ENCODE measurements around the gene OTOA. TPM values are rescaled to one million over a fixed set of nuclear protein-coding genes. Genes with fewer than 3 reads are reported as not detected.

The OTOA gene
- total RNA-seq: not detected

- TF ChIP-seq CTCF (IDR thresholded peaks at IDR 0.05): no peak
- Histone ChIP-seq H3K9ac (ENCODE audit: low read depth in 2 of 2, low read length in 2 of 2) (no peak within 1 kb of the TSS), H3K4me3 (peak within 1 kb of the TSS; percentile 22), H3K27me3 (peaks cover 13% of the 10 kb centered on the region), H3K36me3 (no peaks in the 10 kb centered on the region), H3K27ac (no peak within 1 kb of the TSS), H3K9me3 (no peaks in the 10 kb centered on the region), H3K4me1 (no peaks in the 10 kb centered on the region)
- intact Hi-C loops (cut with DNase I): no loop called here
- DNase-seq: no peak
Measured at GRCh38 chr16:21663889-21664647, at the start of gene OTOA. OTOA (plus strand) TSS chr16:21663968; CDS start chr16:21678515, 14,547 bp downstream.

GRCh38 chr16:21614896-21615295 lies 48.9 kb upstream of the OTOA start:
- H3K9ac ChIP-seq (ENCODE audit: low read depth in 2 of 2, low read length in 2 of 2): no peak overlapping the region
- H3K9me3 ChIP-seq: no peaks in the 10 kb centered on the region
- TF ChIP-seq CTCF (IDR thresholded peaks at IDR 0.05): no peak
- H3K36me3 ChIP-seq: no peaks in the 10 kb centered on the region
- H3K27ac ChIP-seq: no peak overlapping the region
- intact Hi-C loops (cut with DNase I): no loop called here
- H3K4me1 ChIP-seq: peaks cover 11% of the 10 kb centered on the region
- no peaks in the 10 kb centered on the region for H3K27me3 ChIP-seq
- DNase-seq: no peak
- no peak overlapping the region for H3K4me3 ChIP-seq

- DNase-seq: no peak
- Histone ChIP-seq H3K4me1 (no peaks in the 10 kb centered on the region), H3K36me3 (no peaks in the 10 kb centered on the region), H3K9me3 (no peaks in the 10 kb centered on the region), H3K27ac (no peak overlapping the region), H3K4me3 (no peak overlapping the region), H3K9ac (ENCODE audit: low read depth in 2 of 2, low read length in 2 of 2) (no peak overlapping the region), H3K27me3 (no peaks in the 10 kb centered on the region)
- no peak for TF ChIP-seq CTCF (IDR thresholded peaks at IDR 0.05)
- intact Hi-C loops (cut with DNase I): no loop called here
Measured at GRCh38 chr16:21617607-21618006, 46.2 kb upstream of the OTOA start.

- TF ChIP-seq CTCF (IDR thresholded peaks at IDR 0.05): no peak
- intact Hi-C loops (cut with DNase I): no loop called here
- no peak for DNase-seq
Measured at GRCh38 chr16:21618281-21618680, 45.5 kb upstream of the OTOA start.

GRCh38 chr16:21619765-21620425 lies 43.9 kb upstream of the OTOA start:
- H3K9ac ChIP-seq (ENCODE audit: low read depth in 2 of 2, low read length in 2 of 2): no peak overlapping the region
- intact Hi-C loops (cut with DNase I): no loop called here
- no peaks in the 10 kb centered on the region for H3K36me3 ChIP-seq

More at GRCh38 chr16:21618281-21618680, 45.5 kb upstream of the OTOA start:
- Histone ChIP-seq H3K4me3 (no peak overlapping the region), H3K36me3 (no peaks in the 10 kb centered on the region), H3K9ac (ENCODE audit: low read depth in 2 of 2, low read length in 2 of 2) (no peak overlapping the region), H3K27me3 (no peaks in the 10 kb centered on the region), H3K9me3 (no peaks in the 10 kb centered on the region), H3K4me1 (no peaks in the 10 kb centered on the region), H3K27ac (no peak overlapping the region)

More at GRCh38 chr16:21619765-21620425, 43.9 kb upstream of the OTOA start:
- H3K4me1 ChIP-seq: no peaks in the 10 kb centered on the region
- H3K27ac ChIP-seq: no peak overlapping the region
- H3K9me3 ChIP-seq: no peaks in the 10 kb centered on the region
- TF ChIP-seq CTCF (IDR thresholded peaks at IDR 0.05): no peak
- no peak for DNase-seq
- H3K4me3 ChIP-seq: no peak overlapping the region
- no peaks in the 10 kb centered on the region for H3K27me3 ChIP-seq
